NCI-H82 treated with DMSO at 0.1 percent for 48 hours (cell line): ENCODE results near the gene KAZN.

Experiments used
- DNase-seq: peaks from one replicate; lab custom pipeline; 2025; ENCODE audit not compliant: unreplicated experiment; lab: John Stamatoyannopoulos, UW

Gene KAZN

GRCh38 chr1:14994841-14995437 is 396.5 kb downstream of the KAZN start:
- no peak for DNase-seq

- DNase-seq, result no peak
These were observed 397.9 kb downstream of the KAZN start for GRCh38 chr1:14996133-14997050.

GRCh38 chr1:14997646-14998276 is 399.3 kb downstream of the KAZN start:
- DNase-seq, result no peak

- DNase-seq, result no peak
These were observed 401.0 kb downstream of the KAZN start for GRCh38 chr1:14999441-14999840.

DNA sequence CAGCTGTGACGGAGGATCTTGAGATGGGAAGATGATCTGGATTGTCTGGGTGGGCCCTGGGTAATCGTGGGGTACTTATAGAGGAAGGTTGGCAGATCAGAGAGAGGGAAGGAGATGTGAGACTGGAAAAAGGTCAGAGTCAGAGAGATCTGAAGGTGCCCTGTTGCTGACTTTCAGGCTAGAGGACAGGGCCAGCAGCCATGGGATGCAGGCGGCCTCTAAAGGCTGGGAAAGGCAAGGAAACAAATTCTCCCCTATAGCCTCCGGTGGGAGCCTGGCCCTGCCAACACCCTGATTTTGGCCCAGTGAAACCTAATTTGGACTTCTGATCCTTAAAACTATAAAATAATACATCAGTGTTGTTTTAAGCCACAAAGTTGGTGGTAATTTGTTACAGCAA is 401.5 kb downstream of the KAZN start:
- no peak for DNase-seq

DNA sequence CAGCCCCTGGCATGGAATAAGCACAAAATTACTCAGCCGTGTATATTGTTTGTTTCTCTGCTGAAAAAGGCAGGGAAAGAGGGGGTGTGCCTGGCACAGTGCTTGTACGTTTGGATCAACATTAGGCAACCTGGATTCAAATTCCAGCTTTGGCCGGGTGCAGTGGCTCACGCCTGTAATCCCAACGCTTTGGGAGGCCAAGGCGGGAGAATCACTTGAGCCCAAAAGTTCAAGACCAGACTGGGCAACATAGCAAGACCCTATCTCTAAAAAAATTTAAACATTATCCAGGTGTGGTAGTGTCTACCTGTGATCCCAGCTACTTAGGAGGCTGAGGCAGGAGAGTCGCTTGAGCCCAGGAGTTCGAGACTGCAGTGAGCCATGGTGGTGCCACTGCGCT is 402.2 kb downstream of the KAZN start:
- no peak for DNase-seq

- no peak for DNase-seq
These were observed 402.9 kb downstream of the KAZN start for GRCh38 chr1:15001317-15001915.

DNA sequence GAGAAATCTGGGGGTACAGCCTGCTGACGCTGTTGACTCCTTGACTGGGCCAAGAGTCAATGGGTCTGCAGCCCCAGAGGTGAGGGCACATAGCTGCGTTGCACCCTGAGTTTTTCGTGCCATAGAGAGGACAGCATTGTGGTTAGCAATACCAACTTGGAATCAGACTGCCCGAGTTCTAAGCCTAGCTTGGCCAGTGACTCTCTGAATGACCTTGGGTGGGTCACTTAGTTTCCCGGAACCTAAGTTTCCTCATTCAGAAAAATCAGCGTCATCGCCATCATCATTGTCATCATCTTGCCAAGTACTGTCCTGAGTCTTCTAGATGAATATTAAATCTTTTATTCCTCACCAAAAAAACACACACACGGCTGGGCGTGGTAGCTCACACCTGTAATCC is 403.8 kb downstream of the KAZN start:
- no peak for DNase-seq

DNA sequence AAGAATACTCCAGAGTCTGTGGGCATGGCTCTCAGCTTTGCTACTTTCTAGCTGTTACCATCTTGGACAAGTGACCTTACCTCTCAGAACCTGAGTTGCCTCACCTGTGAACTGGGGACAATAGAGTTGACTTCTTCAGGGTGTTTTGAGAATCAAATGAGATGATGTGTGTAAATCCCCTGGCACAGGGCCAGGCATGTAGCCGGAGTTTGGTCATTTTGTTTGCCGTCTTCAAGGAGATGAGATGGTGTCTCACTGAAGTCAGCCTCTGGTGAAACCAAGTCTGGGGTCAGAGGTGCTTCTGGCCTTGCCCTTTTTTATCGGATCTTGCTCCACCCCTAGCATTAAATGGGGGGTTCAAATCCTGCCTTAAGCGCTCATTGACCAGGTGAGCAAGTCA is 405.9 kb downstream of the KAZN start:
- DNase-seq, result no peak

GRCh38 chr1:15005116-15005515 is 406.6 kb downstream of the KAZN start:
- no peak for DNase-seq

DNA sequence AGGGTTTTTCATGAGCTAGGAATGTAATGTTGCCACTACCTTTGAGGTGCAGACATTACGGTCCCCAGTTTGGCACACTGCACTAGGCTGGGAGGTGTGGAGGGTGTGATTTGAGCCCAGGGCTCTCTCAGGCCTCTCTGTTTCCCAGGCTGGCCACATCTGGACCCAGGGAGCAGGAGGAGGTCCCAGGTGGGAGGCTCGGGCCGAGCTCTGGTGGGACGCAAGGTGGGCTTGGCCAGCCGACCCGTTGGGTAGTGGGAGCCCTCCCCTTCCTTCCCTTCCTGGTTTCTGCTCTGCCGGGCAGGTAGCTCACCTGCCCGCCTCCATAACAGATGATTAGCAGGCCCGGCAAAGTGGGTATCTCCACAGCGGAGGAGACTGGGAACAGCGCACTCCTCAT is 408.9 kb downstream of the KAZN start:
- no peak for DNase-seq

DNA sequence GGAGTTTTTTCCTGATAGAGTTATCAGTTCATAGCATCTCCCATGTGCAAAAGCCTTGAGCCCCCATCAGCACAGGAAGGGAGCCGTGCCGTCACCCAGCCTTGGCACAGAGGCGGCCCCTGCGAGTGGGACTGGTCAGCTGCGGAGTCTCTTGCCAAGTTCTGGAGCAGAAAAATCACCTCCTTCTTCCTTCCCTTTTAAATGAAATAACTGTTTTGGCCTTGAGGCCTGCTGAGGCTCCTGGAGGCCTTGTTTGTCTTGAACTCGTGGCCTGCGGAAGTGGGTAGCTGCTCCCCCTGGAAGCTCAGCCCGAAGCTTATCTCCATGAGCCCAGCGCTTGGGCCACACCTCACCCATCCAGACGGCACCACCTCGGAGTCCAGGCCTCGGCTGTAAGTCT is 409.4 kb downstream of the KAZN start:
- DNase-seq, result no peak

DNA sequence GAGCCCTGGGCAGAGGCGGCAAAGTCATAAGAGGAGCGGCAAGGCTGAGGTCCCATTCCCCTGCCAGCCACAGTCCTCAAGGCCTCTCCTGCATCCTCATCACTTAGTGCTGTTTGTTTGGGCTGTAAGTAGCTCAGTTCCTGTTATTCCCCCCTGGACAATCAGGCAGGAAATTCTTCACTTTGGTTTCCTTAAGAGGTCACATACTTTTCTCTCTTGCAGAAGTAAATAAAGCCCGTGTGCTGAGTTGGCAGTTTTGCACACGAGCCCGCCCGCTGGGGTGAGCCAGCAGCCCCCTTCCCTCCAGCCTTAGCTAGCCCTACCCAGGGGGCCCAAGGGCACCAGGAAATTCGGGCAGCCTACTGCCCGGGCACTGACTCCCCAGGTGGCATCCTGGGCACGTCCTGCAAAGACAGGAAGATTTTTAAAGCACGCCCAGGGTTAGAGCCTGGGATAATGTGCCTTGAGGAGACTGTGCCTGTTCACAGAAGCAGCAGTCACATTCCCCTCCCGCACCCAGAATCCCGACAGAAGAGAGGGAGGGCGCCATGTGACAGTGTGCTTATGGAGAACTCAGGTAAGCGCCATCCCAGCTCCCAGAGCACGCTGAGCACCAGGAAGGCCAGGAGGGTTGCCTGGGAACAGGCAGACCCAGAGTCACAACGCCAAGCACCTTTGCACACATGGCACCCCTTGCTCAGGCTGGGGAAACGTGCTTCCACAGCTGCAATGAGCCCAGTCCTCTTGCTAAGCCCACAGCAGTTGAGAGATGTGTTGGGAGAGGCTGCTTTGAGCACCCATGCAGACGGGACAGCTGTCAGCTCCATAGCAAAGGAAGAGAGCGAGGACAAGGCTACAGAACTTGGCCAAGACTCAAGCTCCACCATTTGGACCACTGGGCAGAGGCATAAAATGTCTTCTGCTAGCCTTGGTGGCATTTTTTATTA is 410.6 kb downstream of the KAZN start:
- DNase-seq, result no peak

DNA sequence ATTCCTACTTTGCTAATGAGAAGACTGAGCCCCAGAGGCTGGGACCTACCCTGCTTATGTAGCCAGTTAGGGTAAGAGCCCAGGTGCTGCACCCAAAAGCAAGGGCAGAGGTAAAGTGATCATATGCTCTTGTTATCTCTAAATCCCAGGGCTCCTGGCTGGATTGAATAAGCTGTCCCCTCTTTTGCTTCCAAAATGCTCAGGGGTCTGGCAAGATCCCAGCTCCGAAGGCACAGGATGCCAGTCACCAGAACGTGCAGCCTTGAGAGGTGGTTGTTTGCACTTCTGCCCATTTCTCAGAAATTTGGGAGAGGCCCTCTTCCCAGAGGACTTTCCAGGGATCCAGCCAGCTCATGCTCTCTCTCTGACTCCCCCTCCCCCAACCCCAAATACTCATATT is 412.7 kb downstream of the KAZN start:
- DNase-seq, result no peak

DNA sequence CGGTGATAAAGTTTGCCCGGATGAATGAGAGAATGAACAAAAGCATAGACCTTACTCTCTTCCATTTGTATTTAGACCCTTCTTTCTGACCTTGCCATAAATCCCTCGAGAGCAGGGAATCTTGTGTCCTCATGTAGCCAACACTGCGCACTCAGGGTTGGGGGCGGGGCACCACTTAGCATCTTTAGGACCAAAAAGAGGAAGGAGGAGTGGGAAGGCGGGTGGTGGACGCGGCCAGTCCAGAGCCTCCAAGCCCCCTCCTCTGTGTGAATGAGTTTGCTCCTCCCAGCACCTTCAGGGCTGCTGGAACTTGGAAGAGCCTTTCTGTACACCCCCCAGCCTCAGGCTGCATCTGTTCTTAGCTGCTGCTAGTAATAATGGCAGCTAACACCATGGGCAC is 413.2 kb downstream of the KAZN start:
- DNase-seq, result no peak

DNA sequence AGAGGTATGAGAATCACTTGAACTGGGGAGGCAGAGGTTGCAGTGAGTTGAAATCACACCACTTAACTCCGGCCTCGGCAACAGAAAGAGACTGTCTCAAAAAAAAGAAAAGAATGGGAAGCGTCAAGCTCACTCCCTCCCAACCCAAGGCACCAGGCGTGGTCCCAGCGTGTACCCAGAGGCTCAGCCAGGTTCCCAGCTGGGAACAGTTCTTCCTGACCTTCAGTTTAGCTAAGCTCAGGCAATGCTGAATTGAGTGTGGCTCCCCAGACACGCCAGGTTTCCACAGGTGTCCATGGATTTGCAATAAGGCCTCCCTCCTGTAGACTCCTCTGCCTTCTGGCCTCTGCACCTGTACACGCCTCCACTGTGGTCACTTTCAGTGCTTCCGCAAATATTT is 414.3 kb downstream of the KAZN start:
- DNase-seq, result no peak

GRCh38 chr1:15013767-15014166 is 415.3 kb downstream of the KAZN start:
- DNase-seq, result no peak

- no peak for DNase-seq
These were observed 416.0 kb downstream of the KAZN start for GRCh38 chr1:15014516-15014915.

DNA sequence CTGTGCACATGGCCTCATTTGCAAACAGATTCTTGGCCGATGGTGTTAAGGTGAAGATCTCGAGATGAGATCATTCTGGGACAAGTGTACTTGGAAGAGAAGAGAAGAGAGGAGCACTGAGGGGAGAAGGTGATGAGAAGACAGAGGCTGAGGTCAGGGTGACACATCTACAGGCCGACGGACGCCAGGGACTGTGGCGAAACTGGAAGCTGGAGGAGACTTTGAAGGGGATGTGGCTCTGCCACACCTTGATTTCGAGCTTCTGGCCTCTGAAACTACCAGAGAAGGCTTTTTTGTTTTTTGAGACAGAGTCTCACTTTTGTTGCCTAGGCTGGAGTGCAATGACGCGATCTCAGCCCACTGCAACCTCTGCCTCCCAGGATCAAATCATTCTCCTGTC is 417.5 kb downstream of the KAZN start:
- no peak for DNase-seq

- DNase-seq, result no peak
These were observed 418.0 kb downstream of the KAZN start for GRCh38 chr1:15016526-15016925.

GRCh38 chr1:15017120-15017519 is 418.6 kb downstream of the KAZN start:
- DNase-seq, result no peak
